ENCODE results near the gene EVC2.

The EVC2 gene

GRCh38 chr4:5747738-5748375 is 39.5 kb upstream of the EVC2 start:
- no peak for ATAC-seq
- no peak for TF ChIP-seq CSRNP3 (CRISPR knock-in tag; IDR thresholded peaks at IDR 0.05)
- no peak for TF ChIP-seq ESRRG (CRISPR knock-in tag; IDR thresholded peaks at IDR 0.05)
- TF ChIP-seq ZNF70 (CRISPR knock-in tag; IDR thresholded peaks at IDR 0.05), result no peak
- no peak for TF ChIP-seq ARNTL (CRISPR knock-in tag; IDR thresholded peaks at IDR 0.05; ENCODE audit: borderline replicate concordance, low read depth)
- no peak for TF ChIP-seq ZC3H10 (CRISPR knock-in tag; IDR thresholded peaks at IDR 0.05)
- TF ChIP-seq CSDC2 (CRISPR knock-in tag; IDR thresholded peaks at IDR 0.05), result no peak
- TF ChIP-seq TSHZ2 (CRISPR knock-in tag; IDR thresholded peaks at IDR 0.05), result no peak
- no peak for TF ChIP-seq BACH2 (CRISPR knock-in tag; IDR thresholded peaks at IDR 0.05; ENCODE audit: borderline replicate concordance)
- TF ChIP-seq TOX (CRISPR knock-in tag; IDR thresholded peaks at IDR 0.05; ENCODE audit: borderline replicate concordance), result no peak
- TF ChIP-seq TCF4 (CRISPR knock-in tag; IDR thresholded peaks at IDR 0.05; ENCODE audit: borderline replicate concordance), result no peak

GRCh38 chr4:5746829-5747737 is 38.7 kb upstream of the EVC2 start:
- no peak for ATAC-seq
- TF ChIP-seq CREB5 (CRISPR knock-in tag; IDR thresholded peaks at IDR 0.05; ENCODE audit: low read depth) (no peak), RARB (CRISPR knock-in tag; IDR thresholded peaks at IDR 0.05) (no peak), OSR1 (CRISPR knock-in tag; IDR thresholded peaks at IDR 0.05) (no peak)

GRCh38 chr4:5746250-5746649 is 37.9 kb upstream of the EVC2 start:
- no peak for ATAC-seq
- no peak for TF ChIP-seq TCF4 (CRISPR knock-in tag; IDR thresholded peaks at IDR 0.05; ENCODE audit: borderline replicate concordance)
- TF ChIP-seq GLIS3 (CRISPR knock-in tag; IDR thresholded peaks at IDR 0.05), result no peak
- TF ChIP-seq ZFP30 (CRISPR knock-in tag; IDR thresholded peaks at IDR 0.05), result no peak
- no peak for TF ChIP-seq SNAI2 (CRISPR knock-in tag; IDR thresholded peaks at IDR 0.05)
- TF ChIP-seq CREB5 (CRISPR knock-in tag; IDR thresholded peaks at IDR 0.05; ENCODE audit: low read depth), result no peak
- no peak for TF ChIP-seq ZNF8 (CRISPR knock-in tag; IDR thresholded peaks at IDR 0.05)
- TF ChIP-seq OSR1 (CRISPR knock-in tag; IDR thresholded peaks at IDR 0.05), result no peak
- no peak for TF ChIP-seq PATZ1 (CRISPR knock-in tag; IDR thresholded peaks at IDR 0.05; ENCODE audit: borderline replicate concordance)
- TF ChIP-seq CSDC2 (CRISPR knock-in tag; IDR thresholded peaks at IDR 0.05), result no peak
- TF ChIP-seq PPARA (CRISPR knock-in tag; IDR thresholded peaks at IDR 0.05; ENCODE audit: borderline replicate concordance), result no peak
- no peak for TF ChIP-seq ZC3H10 (CRISPR knock-in tag; IDR thresholded peaks at IDR 0.05)
- no peak for TF ChIP-seq ZNF70 (CRISPR knock-in tag; IDR thresholded peaks at IDR 0.05)
- TF ChIP-seq ISL1 (CRISPR knock-in tag; IDR thresholded peaks at IDR 0.05), result no peak

Data from SK-N-SH treated with all-trans-retinoic acid at 6 μM for 48 hours (cell line).